Measurements from ENCODE around the gene VRK1. TPM values are rescaled to one million over a fixed set of nuclear protein-coding genes. Genes with fewer than 3 reads are reported as not detected.
A peak's percentile ranks its signal among the peaks of the same experiment; 100 is the strongest.
"Not testable (repeated sequence)": the region's sequence is repeated elsewhere in the genome, so short reads cannot be mapped to it uniquely, and the experiment has no call there.

Gene VRK1
- 24.1 TPM for total RNA-seq (ENCODE audit: insufficient read depth, low replicate concordance)

- DNase-seq (ENCODE audit: low spot score) = peak; percentile 98
Observed at GRCh38 chr14:96796851-96797581, at the start of gene VRK1. Gene VRK1 (plus strand): TSS chr14:96797382. CDS start chr14:96833472, 36,090 bp downstream.

- DNase-seq (ENCODE audit: low spot score) = no peak
Observed at GRCh38 chr14:96747608-96748007, 49.6 kb upstream of the VRK1 start.

DNA sequence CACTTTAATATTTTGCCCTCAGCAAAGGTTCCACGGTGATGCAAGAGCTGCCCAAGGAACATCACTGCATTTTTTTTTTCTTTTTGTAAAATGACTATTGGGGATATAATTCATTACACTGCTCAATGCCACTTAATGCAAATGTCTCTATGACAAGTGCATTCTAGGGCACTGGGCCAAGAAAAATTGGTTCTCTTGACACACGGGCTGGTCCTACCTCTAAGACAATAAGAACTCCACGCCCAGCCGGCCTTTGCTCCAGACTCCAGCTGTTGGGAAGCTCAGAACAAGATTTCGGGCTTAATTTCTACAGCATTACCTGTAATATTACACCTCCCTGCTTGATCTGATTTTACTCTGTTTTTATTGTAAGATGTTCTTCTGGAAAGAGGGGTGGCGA lies 48.8 kb upstream of the VRK1 start:
- DNase-seq (ENCODE audit: low spot score) = no peak

GRCh38 chr14:96751505-96751904 lies 45.7 kb upstream of the VRK1 start:
- DNase-seq (ENCODE audit: low spot score) = no peak

DNA sequence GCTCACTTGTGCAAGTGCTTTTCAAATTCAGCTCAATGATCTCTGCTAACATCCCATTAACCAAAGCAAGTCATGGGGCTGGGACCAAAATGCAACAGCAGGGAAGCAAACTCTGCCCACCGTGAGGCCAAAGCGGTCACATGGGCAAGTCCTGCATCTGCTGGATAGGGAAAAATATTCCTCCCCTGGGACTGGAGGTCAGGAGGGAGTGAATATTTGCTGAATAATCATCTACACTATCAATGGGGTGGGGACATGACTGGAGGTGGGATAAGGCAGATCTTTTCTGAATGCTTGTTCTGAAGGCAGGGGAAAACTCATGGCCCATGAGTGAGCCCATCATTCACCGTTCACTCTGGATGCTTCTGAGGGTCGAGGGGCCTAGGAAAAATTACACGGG lies 45.1 kb upstream of the VRK1 start:
- no peak for DNase-seq (ENCODE audit: low spot score)

DNA sequence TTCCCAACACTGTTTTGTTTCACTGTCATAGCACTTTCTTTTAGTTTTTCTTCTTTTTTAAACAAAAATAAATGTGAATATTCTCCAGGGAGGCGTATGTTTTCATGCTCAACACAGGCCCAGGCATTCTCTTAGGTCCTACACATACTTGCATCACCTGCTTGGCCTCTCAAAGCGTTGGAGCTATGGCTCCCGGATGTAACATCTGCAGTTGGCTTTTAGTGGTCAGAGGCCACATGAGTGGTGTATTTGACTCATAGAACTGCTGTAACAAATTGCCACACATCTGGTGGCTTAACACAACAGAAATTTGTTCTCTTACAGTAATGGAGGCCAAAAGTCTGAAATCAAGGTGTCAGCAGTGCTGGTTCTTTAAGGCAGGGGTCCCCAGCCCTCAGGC lies 44.6 kb upstream of the VRK1 start:
- no peak for DNase-seq (ENCODE audit: low spot score)

- DNase-seq (ENCODE audit: low spot score) = no peak
Observed at GRCh38 chr14:96754162-96754844, 42.9 kb upstream of the VRK1 start.

DNA sequence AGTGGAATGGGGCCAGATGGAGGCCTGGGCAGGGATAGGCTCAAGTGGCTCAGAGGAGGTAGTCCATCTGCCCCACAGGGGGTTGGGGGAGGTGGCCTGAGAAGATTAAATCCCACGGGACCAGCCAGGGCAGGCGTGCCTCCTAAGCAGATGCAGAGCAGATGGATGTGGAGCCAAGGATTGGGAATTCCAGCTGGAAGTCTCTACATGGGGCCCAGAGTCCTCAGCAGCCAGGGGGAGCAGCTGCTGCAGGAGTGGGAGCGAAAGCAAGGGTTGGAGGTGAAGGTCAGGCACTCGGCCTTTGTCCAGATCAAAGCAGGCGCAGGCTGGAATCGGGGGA lies 42.4 kb upstream of the VRK1 start:
- DNase-seq (ENCODE audit: low spot score) = peak; percentile 4

DNA sequence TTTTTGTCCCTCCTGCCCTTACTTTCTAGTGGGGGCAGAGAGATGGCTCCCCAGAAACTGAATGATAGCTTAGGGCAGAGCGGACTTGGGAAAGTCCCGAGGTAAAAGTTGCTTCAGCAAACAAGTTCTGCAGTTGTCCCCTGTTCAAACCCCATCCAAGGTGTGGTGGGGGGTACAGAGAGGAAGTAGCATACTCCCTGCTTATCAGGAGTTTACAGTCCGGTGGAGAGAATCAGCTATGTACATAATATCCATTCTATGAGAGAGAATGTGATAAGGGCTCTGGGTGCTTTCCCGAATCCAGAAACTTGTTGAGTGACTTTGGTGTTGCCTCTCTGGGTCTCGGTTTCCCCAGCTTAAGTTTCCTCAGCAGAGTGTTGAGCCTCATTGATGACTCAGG lies 40.4 kb upstream of the VRK1 start:
- DNase-seq (ENCODE audit: low spot score) = no peak

DNA sequence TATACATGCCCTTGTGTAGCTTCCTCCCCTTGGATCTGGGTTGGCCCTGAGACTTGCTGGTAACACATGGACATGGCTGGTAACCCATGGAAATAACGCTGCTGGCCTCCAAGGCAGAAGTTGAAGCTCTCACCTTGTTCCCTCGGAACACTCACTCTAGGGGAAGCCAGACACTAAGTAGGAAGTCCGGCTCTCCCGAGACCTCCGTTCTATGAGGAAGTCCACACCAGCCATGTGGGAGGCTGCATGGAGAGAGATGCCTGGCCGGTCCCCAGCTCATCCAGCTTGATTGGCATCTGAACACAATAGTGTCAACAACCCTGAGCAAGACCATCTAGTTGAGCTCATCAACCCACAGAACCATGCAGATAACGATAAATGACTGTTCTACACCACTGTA lies 39.7 kb upstream of the VRK1 start:
- no peak for DNase-seq (ENCODE audit: low spot score)

DNA sequence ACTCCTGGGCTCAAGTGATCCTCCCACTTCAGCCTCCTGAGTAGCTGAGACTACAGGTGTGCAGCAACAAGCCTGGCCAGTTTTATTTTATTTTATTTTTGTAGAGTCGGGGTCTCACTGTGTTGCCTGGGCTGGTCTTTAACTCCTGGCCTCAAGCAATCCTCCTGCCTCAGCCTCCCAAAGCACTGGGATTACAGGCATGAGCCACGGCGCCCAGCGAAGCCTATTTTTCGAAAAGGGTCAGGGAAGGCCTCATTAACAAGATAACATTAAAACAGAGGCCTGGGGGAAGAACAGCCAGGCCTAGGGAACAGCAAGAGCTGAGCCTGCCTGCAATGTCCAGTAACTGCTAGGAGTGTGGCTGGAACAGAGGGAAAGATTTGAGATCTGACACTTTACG lies 36.1 kb upstream of the VRK1 start:
- DNase-seq (ENCODE audit: low spot score) = no peak

- peak; percentile 59 for DNase-seq (ENCODE audit: low spot score)
Observed at GRCh38 chr14:96762650-96763049, 34.5 kb upstream of the VRK1 start.

- DNase-seq (ENCODE audit: low spot score) = no peak
Observed at GRCh38 chr14:96764012-96764411, 33.2 kb upstream of the VRK1 start.

- DNase-seq (ENCODE audit: low spot score) = not testable (repeated sequence)
Observed at GRCh38 chr14:96765205-96765604, 32.0 kb upstream of the VRK1 start.

DNA sequence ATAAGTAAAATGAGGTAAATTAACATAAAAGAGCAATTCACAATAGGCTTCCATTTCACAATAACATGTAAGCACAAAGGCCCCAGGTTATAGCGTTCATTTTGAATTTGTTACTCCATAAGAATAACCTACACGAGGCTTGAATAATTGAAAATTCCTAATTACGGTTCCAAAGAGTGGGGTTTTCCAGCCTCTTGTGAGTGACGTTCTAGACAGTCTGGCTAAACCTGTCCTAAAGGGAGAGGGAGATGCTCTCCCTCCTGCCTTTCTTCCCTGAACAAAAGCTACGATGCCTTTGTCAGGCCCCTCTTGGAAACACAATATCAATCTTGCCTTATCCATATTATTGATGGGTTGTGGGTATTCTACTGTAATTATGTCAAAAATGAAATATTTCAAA lies 24.3 kb upstream of the VRK1 start:
- no peak for DNase-seq (ENCODE audit: low spot score)

DNA sequence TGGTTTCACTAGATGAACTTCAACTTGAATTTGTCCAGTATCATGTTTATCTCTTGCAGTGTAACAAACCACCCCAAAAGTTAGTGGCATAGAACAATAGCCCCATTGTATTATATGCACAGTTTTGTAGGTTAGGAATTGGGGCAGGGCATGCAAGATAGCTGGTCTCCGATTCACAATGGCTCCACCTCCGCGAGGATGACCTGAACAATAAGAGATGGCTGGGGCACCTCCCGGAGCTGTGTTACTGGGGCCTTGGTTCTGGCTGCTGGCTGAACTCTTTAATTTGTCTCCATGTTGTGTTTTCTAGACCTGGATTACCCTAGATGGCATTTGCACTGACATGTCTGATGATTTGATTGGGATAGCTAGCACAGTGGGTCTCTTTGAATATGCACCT lies 20.4 kb upstream of the VRK1 start:
- DNase-seq (ENCODE audit: low spot score) = no peak

GRCh38 chr14:96780500-96780899 lies 16.7 kb upstream of the VRK1 start:
- DNase-seq (ENCODE audit: low spot score) = no peak

DNA sequence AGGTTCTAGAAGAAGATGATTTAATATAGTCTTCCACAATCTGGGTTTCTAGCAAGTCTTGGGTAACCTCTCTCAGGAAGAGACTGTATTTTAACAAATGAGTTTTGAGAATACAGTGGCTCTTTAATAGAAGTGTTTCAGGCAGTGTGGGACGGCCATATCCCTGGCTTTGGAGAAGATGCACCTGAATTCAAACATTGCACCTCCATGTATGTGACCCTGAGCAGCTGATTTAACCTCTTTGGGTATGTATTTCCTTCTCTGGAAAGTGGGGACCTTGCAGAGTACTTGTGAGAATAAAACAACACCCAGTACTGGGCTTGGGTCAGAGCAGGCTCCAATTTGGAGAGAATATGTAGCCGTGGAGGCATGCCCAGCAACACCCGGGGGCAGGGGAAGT lies 15.8 kb upstream of the VRK1 start:
- DNase-seq (ENCODE audit: low spot score) = no peak

- DNase-seq (ENCODE audit: low spot score) = no peak
Observed at GRCh38 chr14:96782436-96782835, 14.7 kb upstream of the VRK1 start.

GRCh38 chr14:96783043-96783914 lies 13.9 kb upstream of the VRK1 start:
- DNase-seq (ENCODE audit: low spot score) = no peak

- DNase-seq (ENCODE audit: low spot score) = no peak
Observed at GRCh38 chr14:96783915-96784224, 13.3 kb upstream of the VRK1 start.

- no peak for DNase-seq (ENCODE audit: low spot score)
Observed at GRCh38 chr14:96790186-96790585, 7.0 kb upstream of the VRK1 start.

DNA sequence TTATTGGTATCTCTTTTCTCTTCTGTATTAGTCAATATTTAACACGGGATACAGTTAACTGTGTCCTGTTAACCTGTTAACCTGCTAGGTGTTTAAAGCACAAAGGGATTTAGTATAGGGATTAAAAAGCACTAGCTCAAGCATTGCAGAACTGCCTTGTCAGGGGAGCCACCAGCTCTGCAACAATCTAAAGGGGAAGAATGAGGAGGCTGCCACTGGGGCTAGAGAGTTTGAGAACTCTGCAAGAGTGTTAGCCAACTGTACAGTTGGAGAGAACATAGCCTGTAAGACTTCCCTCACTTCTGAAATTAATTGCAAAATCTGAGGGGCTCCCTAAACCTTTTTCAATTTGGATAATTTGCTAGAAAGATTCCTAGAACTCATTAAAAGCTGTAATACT lies 6.5 kb upstream of the VRK1 start:
- DNase-seq (ENCODE audit: low spot score) = no peak

Data from umbilical cord (tissue), 2 donors.